LNCAP (cell line): ENCODE data around the gene IL17REL.

Experiments used
- TF ChIP-seq, protein P1 (sequence below): fragments of 450-650 bp; IDR thresholded peaks from 2 replicates; pipeline ENCODE4 v1.5.1; 2017; ENCODE audit warnings: mild to moderate bottlenecking

Gene IL17REL

DNA sequence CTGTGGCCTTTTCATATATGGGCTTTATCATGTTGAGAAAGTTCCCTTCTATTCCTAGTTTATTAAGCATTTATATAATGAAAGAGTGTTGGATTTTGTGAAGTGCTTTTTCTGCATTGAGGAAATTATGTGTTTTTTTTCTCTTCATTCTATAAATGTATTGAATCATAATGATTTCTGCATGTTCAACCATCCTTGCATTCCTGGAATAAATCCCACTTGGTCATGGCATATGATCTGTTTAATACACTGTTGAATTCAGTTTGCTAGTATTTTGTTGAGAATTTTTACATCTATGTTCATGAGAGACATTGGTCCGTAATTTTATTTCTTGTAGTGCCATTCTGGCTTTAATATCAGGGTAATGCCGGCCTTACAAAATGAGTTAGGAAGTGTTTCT, 26.2 kb downstream of the IL17REL start:
- TF ChIP-seq, protein P1, sequence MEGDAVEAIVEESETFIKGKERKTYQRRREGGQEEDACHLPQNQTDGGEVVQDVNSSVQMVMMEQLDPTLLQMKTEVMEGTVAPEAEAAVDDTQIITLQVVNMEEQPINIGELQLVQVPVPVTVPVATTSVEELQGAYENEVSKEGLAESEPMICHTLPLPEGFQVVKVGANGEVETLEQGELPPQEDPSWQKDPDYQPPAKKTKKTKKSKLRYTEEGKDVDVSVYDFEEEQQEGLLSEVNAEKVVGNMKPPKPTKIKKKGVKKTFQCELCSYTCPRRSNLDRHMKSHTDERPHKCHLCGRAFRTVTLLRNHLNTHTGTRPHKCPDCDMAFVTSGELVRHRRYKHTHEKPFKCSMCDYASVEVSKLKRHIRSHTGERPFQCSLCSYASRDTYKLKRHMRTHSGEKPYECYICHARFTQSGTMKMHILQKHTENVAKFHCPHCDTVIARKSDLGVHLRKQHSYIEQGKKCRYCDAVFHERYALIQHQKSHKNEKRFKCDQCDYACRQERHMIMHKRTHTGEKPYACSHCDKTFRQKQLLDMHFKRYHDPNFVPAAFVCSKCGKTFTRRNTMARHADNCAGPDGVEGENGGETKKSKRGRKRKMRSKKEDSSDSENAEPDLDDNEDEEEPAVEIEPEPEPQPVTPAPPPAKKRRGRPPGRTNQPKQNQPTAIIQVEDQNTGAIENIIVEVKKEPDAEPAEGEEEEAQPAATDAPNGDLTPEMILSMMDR = no peak

DNA sequence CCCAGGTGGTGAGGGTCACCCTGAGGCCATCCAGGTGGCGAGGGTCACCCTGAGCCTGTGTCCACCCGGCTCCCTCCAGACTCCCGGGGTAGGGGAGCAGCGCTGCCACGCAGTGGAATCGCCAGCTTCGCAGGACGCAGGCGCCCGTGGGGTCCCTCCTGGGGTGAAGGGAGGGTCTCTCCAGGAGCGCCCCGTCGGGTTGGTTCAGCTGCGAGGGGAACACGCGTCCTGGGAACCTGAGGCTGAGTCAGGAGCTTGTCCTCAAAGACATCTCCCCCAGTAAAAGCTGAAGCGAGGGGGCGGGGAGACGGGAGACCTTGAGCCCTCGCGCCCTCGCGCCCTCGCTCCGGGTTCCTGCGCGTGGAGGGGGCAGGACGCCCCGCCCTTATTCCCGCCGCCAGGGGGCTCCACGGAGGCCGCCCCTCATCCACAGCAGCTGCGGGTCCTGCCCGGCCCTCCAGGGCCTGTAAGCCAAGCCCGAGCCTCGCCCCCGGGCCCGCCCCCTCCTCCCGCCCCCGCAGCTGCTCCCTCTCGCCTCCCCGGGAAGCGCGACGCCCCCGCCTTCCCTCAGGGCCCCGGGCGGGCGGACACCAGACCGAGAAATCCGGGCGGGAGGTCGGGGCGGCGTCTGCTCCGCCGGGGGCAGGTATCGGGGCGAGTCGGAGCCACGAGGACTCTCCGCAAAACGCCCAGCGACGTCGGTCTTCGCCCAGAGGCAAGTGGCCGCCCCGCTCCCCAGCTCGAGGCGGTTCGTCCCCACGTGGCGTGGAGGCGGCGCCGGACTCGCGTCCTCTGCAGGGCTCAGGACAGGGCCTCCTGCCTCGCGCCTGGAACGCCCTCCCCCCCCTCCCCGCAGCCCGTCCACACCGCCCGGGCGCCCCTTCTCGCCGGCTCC, 29.2 kb downstream of the IL17REL start:
- TF ChIP-seq, protein P1 = peak; percentile 10; the same call in 1 of the 2 replicates

DNA sequence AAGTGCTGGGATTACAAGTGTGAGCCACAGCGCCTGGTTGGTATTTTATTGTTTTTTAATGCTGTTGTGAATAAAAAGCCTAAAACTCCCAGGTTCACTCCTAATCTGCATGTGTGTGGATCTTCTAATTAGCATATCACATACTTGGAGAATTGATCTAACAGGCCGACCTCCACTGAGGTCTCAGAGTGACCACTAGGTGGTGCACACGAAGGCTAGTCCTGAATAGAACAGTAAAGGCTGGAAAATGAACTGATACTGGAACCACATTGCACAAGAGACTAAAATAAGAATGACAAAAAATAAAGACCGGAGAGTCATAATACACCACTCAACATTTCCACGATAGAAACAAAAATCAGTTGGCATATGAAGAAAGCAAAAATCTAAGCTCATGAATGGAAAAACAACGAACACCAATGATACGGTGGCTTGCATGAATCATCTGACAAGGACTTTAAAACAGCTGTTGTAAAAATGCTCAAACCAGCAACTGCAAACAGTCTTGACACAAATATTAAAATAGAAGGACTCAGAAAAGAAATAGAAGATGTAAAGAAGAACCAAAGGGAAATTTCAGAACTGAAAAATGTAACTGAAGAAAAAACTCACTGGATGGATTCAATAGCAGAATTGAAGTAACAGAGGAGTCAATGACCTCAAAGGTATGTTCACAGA, 32.8 kb downstream of the IL17REL start:
- TF ChIP-seq, protein P1 = peak; percentile 87

DNA sequence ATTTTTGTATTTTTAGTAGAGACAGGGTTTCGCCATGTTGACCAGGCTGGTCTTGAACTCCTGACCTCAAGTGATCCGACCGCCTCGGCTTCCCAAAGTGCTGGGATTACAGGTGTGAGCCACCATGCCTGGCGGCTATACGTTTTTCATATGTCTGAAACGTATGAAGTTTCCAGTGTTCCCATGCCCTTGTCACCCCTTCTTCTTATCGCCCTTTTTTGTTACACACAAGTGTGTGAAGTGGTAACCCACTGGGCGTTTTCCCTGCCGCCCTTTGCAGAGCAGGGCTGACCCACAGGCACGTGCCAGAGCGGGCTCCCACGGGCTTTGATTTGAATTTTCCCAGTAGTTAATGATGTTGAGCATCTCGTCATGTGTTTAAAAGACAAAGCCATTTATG, 35.0 kb downstream of the IL17REL start:
- TF ChIP-seq, protein P1 = no peak

DNA sequence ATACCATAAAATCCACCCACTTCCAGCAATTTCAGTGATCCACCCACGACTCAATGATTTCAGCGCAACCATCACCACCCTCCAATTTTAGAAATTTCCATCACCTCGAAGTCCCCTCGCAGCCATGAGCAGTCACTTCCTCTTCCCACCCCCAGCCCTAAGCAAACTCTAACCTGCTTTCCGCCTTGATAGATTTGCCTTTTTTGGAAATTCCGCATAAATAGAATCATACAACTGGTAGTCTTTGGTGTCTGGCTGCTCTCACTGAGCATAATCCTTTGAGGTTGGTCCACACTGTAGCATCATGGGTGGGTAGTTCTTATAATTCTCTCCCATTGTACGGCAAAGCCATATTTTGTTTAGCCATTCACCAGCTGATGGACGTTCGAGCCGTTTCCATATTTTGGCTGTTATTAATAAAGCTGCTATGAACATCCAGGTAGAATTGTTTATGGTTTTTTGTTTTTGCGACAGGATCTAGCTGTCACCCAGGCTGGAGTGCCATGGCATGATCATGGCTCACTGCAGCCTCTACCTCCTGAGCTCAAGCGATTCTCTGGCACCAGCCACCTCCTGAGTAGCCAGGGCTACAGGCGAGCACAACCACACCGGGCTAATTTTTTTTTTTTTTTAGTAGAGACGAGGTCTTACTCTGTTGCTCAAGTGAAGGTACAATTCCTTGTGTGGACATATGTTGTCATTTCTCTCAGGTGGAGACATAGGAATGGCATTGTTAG, 36.0 kb downstream of the IL17REL start:
- TF ChIP-seq, protein P1 = no peak

DNA sequence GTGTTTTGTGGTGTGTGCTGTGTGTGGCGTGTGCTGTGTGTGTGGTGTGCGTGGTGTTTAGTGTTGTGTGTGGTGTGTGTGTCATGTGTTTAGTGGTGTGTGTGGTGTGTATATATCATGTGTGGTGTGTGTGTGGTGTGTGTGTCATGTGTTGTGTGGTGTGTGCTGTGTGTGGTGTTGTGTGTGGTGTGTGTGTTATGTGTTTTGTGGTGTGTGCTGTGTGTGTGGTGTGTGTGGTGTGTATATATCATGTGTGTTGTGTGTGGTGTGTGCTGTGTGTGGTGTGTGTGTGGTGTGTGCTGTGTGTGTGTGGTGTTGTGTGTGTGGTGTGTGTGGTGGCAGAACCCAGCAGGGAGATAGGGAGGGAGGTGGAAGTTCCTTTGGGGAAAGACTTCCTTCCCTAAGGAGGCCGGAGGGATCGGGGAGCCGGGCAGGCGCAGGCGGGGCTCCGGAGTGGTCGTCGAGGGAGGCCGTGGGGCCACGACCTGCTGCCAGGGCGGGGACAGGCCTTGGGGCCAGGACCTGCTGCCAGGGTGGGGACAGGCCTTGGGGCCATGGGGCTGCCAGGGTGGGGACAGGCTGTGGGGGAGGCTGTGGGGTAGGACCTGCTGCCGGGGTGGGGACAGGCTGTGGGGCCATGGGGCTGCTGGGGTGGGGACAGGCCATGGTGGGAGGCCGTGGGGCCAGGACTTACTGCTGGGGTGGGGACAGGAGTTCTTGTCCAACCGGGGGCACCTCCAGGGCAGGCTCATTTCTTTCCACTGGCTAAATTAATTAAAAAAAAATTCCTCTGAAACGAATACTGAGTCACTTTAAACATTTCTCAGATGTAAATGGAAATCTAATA, 36.8 kb downstream of the IL17REL start:
- TF ChIP-seq, protein P1 = no peak
